ENCODE measurements around the gene TBC1D22A.

The TBC1D22A gene

DNA sequence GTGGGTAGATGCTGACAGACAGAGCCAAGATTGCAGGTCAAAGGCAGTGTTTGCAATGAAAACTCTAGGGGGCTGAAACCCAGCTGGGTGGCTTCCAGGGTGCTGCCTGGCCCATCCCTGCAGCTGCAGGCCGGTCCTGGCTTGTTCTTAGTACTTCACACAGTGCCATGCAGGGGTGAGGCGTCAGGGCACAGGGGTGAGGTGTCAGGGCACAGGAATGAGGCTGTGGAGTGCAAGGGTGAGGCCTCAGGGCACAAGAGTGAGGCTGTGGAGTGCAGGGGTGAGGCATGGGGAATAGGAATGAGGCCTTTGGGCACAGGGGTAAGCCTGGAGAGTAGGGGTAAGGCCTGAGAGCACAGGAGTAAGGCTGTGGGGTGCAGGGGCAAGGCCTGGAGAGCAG, 337.6 kb downstream of the TBC1D22A start:
- no peak for DNase-seq (ENCODE audit: low read depth in 2 of 2)
- TF ChIP-seq CTCF (IDR thresholded peaks at IDR 0.05; ENCODE audit: low read depth, low read length) = no peak
- H3K4me3 ChIP-seq (replicated peaks in 1 of 2; ENCODE audit: low read depth in 2 of 2, low read length in 2 of 2) = no peak overlapping the region

DNA sequence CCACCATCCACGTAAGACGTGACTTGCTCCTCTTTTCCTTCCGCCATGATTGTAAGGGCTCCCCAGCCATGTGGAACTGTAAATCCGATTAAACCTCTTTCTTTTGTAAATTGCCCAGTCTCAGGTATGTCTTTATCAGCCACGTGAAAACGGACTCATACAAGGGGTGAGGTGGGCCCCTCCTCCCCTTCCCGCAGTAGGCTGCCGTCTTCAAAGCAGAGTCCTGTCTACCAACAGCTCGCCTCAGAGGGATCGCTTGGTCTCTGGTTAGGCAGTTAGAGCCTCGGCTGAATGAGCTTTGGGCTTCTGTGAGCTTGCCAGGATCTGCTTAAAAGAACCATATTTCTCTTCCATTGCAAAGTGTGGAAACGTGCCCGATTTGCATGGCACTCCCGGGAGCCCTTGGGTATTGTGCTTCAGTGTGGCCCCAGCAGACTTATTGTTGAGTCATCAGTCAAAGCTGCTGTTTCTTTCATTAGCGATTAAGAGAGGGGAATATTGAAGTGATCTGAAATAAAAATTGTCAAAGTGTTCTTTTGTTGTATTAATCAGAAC, 338.3 kb downstream of the TBC1D22A start:
- no peak for DNase-seq (ENCODE audit: low read depth in 2 of 2)
- H3K4me3 ChIP-seq (replicated peaks in 1 of 2; ENCODE audit: low read depth in 2 of 2, low read length in 2 of 2) = no peak overlapping the region
- no peak for TF ChIP-seq CTCF (IDR thresholded peaks at IDR 0.05; ENCODE audit: low read depth, low read length)

- H3K4me3 ChIP-seq (replicated peaks in 1 of 2; ENCODE audit: low read depth in 2 of 2, low read length in 2 of 2) = no peak overlapping the region
- no peak for DNase-seq (ENCODE audit: low read depth in 2 of 2)
- no peak for TF ChIP-seq CTCF (IDR thresholded peaks at IDR 0.05; ENCODE audit: low read depth, low read length)
Measured at GRCh38 chr22:47101321-47101885, 339.0 kb downstream of the TBC1D22A start.

GRCh38 chr22:47102081-47102480, 339.6 kb downstream of the TBC1D22A start:
- H3K4me3 ChIP-seq (replicated peaks in 1 of 2; ENCODE audit: low read depth in 2 of 2, low read length in 2 of 2) = no peak overlapping the region
- TF ChIP-seq CTCF (IDR thresholded peaks at IDR 0.05; ENCODE audit: low read depth, low read length) = no peak
- no peak for DNase-seq (ENCODE audit: low read depth in 2 of 2)

GRCh38 chr22:47102648-47103047, 340.2 kb downstream of the TBC1D22A start:
- TF ChIP-seq CTCF (IDR thresholded peaks at IDR 0.05; ENCODE audit: low read depth, low read length) = no peak

GRCh38 chr22:47105085-47105484, 342.6 kb downstream of the TBC1D22A start:
- DNase-seq (ENCODE audit: low read depth in 2 of 2) = no peak
- no peak overlapping the region for H3K4me3 ChIP-seq (replicated peaks in 1 of 2; ENCODE audit: low read depth in 2 of 2, low read length in 2 of 2)
- TF ChIP-seq CTCF (IDR thresholded peaks at IDR 0.05; ENCODE audit: low read depth, low read length) = no peak

More at GRCh38 chr22:47102648-47103047, 340.2 kb downstream of the TBC1D22A start:
- no peak for DNase-seq (ENCODE audit: low read depth in 2 of 2)
- H3K4me3 ChIP-seq (replicated peaks in 1 of 2; ENCODE audit: low read depth in 2 of 2, low read length in 2 of 2) = no peak overlapping the region

DNA sequence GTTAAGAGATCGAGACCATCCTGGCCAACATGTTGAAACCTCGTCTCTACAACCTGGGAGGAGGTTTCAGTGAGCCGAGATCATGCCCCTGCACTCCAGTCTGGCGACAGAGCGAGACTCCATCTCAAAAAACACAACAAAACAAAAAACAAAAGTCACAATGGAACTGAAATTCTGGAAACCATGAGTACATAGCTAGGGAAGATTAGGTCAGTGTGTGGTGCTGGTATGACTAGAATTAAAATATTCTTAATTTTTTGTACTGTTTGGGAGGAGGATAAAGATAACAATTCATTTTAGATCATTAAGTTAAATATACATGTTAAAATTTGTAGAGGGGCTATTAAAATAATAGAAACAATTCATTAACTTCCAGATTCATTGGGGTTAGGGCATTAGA, 344.4 kb downstream of the TBC1D22A start:
- no peak for DNase-seq (ENCODE audit: low read depth in 2 of 2)
- no peak overlapping the region for H3K4me3 ChIP-seq (replicated peaks in 1 of 2; ENCODE audit: low read depth in 2 of 2, low read length in 2 of 2)
- TF ChIP-seq CTCF (IDR thresholded peaks at IDR 0.05; ENCODE audit: low read depth, low read length) = no peak
